ENCODE results near the gene SOX2. TPM values are rescaled to one million over a fixed set of nuclear protein-coding genes. Genes with fewer than 3 reads are reported as not detected.
A peak's percentile ranks its signal among the peaks of the same experiment; 100 is the strongest.

Gene SOX2
- total RNA-seq (10 to 100 TPM in 2 of 5 donors, 1 to 10 TPM in 2, not detected in 1; 4.1 to 16.5 (median 10.6) TPM), polyA plus RNA-seq (10 to 100 TPM in 1 of 3 donors, 1 to 10 TPM in 2; 6.1 to 26.9 (median 8.1) TPM)
- long read RNA-seq, donor 1, transcript SOX2-201 (1 exons, 2,513 nt): major isoform, 7 of 7 reads
- long read RNA-seq, donor 1, partial matches to known transcripts: 0 of 7 reads
- long read RNA-seq, donor 1, other reads (novel, unspliced or antisense): 0 of 7 reads
- long read RNA-seq, donor 2, transcript SOX2-201 (1 exons, 2,513 nt): major isoform, 6 of 6 reads
- long read RNA-seq, donor 2, partial matches to known transcripts: 0 of 6 reads
- long read RNA-seq, donor 2, other reads (novel, unspliced or antisense): 0 of 6 reads
- long read RNA-seq, donor 3, transcript SOX2-201 (1 exons, 2,513 nt): major isoform, 34 of 34 reads
- long read RNA-seq, donor 3, partial matches to known transcripts: 0 of 34 reads
- long read RNA-seq, donor 3, other reads (novel, unspliced or antisense): 0 of 34 reads
- long read RNA-seq, donor 4: 0 reads
- long read RNA-seq, donor 5, transcript SOX2-201 (1 exons, 2,513 nt): major isoform, 43 of 43 reads
- long read RNA-seq, donor 5, partial matches to known transcripts: 0 of 43 reads
- long read RNA-seq, donor 5, other reads (novel, unspliced or antisense): 0 of 43 reads
- long read RNA-seq, donor 6: 0 reads
- long read RNA-seq, donor 7, transcript SOX2-201 (1 exons, 2,513 nt): major isoform, 26 of 26 reads
- long read RNA-seq, donor 7, partial matches to known transcripts: 0 of 26 reads
- long read RNA-seq, donor 7, other reads (novel, unspliced or antisense): 0 of 26 reads
- long read RNA-seq, donor 8, transcript SOX2-201 (1 exons, 2,513 nt): major isoform, 42 of 42 reads
- long read RNA-seq, donor 8, partial matches to known transcripts: 0 of 42 reads
- long read RNA-seq, donor 8, other reads (novel, unspliced or antisense): 0 of 42 reads
- long read RNA-seq, donor 9, transcript SOX2-201 (1 exons, 2,513 nt): major isoform, 36 of 36 reads
- long read RNA-seq, donor 9, partial matches to known transcripts: 0 of 36 reads
- long read RNA-seq, donor 9, other reads (novel, unspliced or antisense): 0 of 36 reads
- long read RNA-seq, donor 10, transcript SOX2-201 (1 exons, 2,513 nt): major isoform, 7 of 7 reads
- long read RNA-seq, donor 10, partial matches to known transcripts: 0 of 7 reads
- long read RNA-seq, donor 10, other reads (novel, unspliced or antisense): 0 of 7 reads

GRCh38 chr3:181711325-181712135 lies at the start of gene SOX2:
Gene SOX2 (plus strand): TSS chr3:181711925. CDS start chr3:181712361, 436 bp downstream.
- H3K36me3 ChIP-seq: no peaks in the 10 kb centered on the region
- 2 to 3% (median 3%) methylated on average over 25 to 37 of the region's 37 CpGs for WGBS, 5 donors
- H3K27ac ChIP-seq: peak within 1 kb of the TSS; percentile 78 to 93 (median 87)
- no peaks in the 10 kb centered on the region for H3K9me3 ChIP-seq
- intact Hi-C loops (cut with DNase I; ENCODE audit: low total_unique reads): loop anchor here (10.0 kb wide), 1 partner anchor 543 kb away; no protein-coding TSS in a partner anchor
- peak within 1 kb of the TSS; percentile 51 to 72 (median 56) for H3K4me3 ChIP-seq
- peaks cover 16 to 100% (median 59%) of the 10 kb centered on the region in 3 donors for H3K27me3 ChIP-seq
- peak; percentile 92 to 96 for DNase-seq
- no peak for TF ChIP-seq CTCF (IDR thresholded peaks at IDR 0.05)
- TF ChIP-seq EP300 (IDR thresholded peaks at IDR 0.05): no peak
- peak in 2 of 4 donors; percentile 56 to 60 for TF ChIP-seq POLR2A (IDR thresholded peaks at IDR 0.05)
- TF ChIP-seq POLR2AphosphoS5 (IDR thresholded peaks at IDR 0.05): peak; percentile 40 to 96 (median 89)
- peaks cover 6 to 39% (median 35%) of the 10 kb centered on the region in 4 donors for H3K4me1 ChIP-seq

- Histone ChIP-seq H3K4me1 (no peaks in the 10 kb centered on the region), H3K4me3 (no peak overlapping the region), H3K36me3 (no peaks in the 10 kb centered on the region), H3K27ac (no peak overlapping the region), H3K27me3 (peaks cover 0 to 4% (median 0%) of the 10 kb centered on the region in 3 donors), H3K9me3 (peaks cover 0 to 6% (median 3%) of the 10 kb centered on the region in 4 donors)
- intact Hi-C loops (cut with DNase I; ENCODE audit: low total_unique reads): no loop called here
- WGBS, 5 donors: 25 to 37% (median 35%) methylated on average over 1 of the region's 1 CpG
- no peak for TF ChIP-seq EP300 (IDR thresholded peaks at IDR 0.05)
- TF ChIP-seq POLR2A (IDR thresholded peaks at IDR 0.05): no peak
- TF ChIP-seq POLR2AphosphoS5 (IDR thresholded peaks at IDR 0.05): no peak
- no peak for TF ChIP-seq CTCF (IDR thresholded peaks at IDR 0.05)
- no peak for DNase-seq
These were observed 28.2 kb upstream of the SOX2 start for GRCh38 chr3:181683563-181683962.

GRCh38 chr3:181687190-181687589 lies 24.5 kb upstream of the SOX2 start:
- Histone ChIP-seq H3K36me3 (no peaks in the 10 kb centered on the region), H3K4me3 (no peak overlapping the region), H3K4me1 (no peaks in the 10 kb centered on the region), H3K27me3 (peaks cover 0 to 4% (median 0%) of the 10 kb centered on the region in 3 donors), H3K9me3 (no peaks in the 10 kb centered on the region), H3K27ac (no peak overlapping the region)
- TF ChIP-seq CTCF (IDR thresholded peaks at IDR 0.05) (no peak), POLR2A (IDR thresholded peaks at IDR 0.05) (no peak), POLR2AphosphoS5 (IDR thresholded peaks at IDR 0.05) (no peak), EP300 (IDR thresholded peaks at IDR 0.05) (no peak)
- 52 to 82% (median 80%) methylated on average over 1 of the region's 1 CpG for WGBS, 5 donors
- intact Hi-C loops (cut with DNase I; ENCODE audit: low total_unique reads): no loop called here
- no peak for DNase-seq

All from stomach (tissue), 19 donors.